DOHH2 (cell line): ENCODE measurements around the gene MYO18B.

Source experiments
- H3F3A ChIP-seq: fragments of 200-600 bp; sonication (generic), shearing (Covaris generic); 2 replicates; pipeline ENCODE4 v1.6.0; 2016; ENCODE audit warnings: antibody characterized with exemption, mild to moderate bottlenecking; ENCODE audit not compliant: control insufficient read depth, insufficient read depth
- H3K27ac ChIP-seq: fragments of 200-600 bp; sonication (generic); 2 replicates; pipeline ENCODE4 v1.5.1; 2014; ENCODE audit warnings: low read depth, mild to moderate bottlenecking, low read length, moderate library complexity
- H3K27me3 ChIP-seq: fragments of 200-600 bp; sonication (generic); 2 replicates; pipeline ENCODE4 v1.6.1; 2014; ENCODE audit warnings: mild to moderate bottlenecking, low read length, mixed read lengths; ENCODE audit not compliant: control insufficient read depth
- H3K36me3 ChIP-seq: fragments of 200-600 bp; sonication (generic); 2 replicates; pipeline ENCODE4 v1.6.1; 2014; ENCODE audit warnings: mild to moderate bottlenecking, low read length, moderate library complexity, mixed read lengths; ENCODE audit not compliant: control insufficient read depth
- H3K4me1 ChIP-seq: fragments of 200-600 bp; sonication (generic); 2 replicates; pipeline ENCODE4 v1.6.1; 2014; ENCODE audit warnings: mild to moderate bottlenecking, low read length, mixed read lengths; ENCODE audit not compliant: control insufficient read depth
- H3K4me2 ChIP-seq: fragments of 200-600 bp; sonication (generic); 2 replicates; pipeline ENCODE4 v1.6.0; 2014; ENCODE audit warnings: mild to moderate bottlenecking, low read length, moderate library complexity
- H3K4me3 ChIP-seq: fragments of 200-600 bp; sonication (generic); 2 replicates; pipeline ENCODE4 v1.5.1; 2014; ENCODE audit warnings: mild to moderate bottlenecking, low read length, mixed read lengths
- H3K79me2 ChIP-seq: fragments of 200-600 bp; sonication (generic); 2 replicates; pipeline ENCODE4 v1.6.1; 2014; ENCODE audit warnings: mild to moderate bottlenecking, low read length, mixed read lengths; ENCODE audit not compliant: control insufficient read depth
- H3K9me2 ChIP-seq: fragments of 200-600 bp; sonication (generic); replicated peaks from 2 replicates; pipeline ENCODE4 v1.6.1; 2014; ENCODE audit warnings: mild to moderate bottlenecking, low read length, mixed read lengths; ENCODE audit not compliant: control insufficient read depth
- H3K9me3 ChIP-seq: fragments of 200-600 bp; sonication (generic); 2 replicates; pipeline ENCODE4 v1.6.1; 2014; ENCODE audit warnings: antibody characterized with exemption, low read length, mixed read lengths; ENCODE audit not compliant: control insufficient read depth, insufficient read depth
- H4K20me1 ChIP-seq: fragments of 200-600 bp; sonication (generic); 2 replicates; pipeline ENCODE4 v1.6.0; 2014; ENCODE audit warnings: low read depth, mild to moderate bottlenecking, antibody characterized with exemption, low read length, moderate library complexity; ENCODE audit not compliant: control insufficient read depth, insufficient read depth
- CTCF ChIP-seq: fragments of 200-600 bp; sonication (generic); IDR thresholded peaks from one replicate; pipeline ENCODE4 v1.5.1; 2014; ENCODE audit warnings: antibody characterized with exemption, mild to moderate bottlenecking, low read depth, low read length; ENCODE audit not compliant: poor library complexity, severe bottlenecking
- EZH2phosphoT487 ChIP-seq: fragments of 200-600 bp; sonication (generic); IDR thresholded peaks from 2 replicates; pipeline ENCODE4 v1.6.1; 2017; ENCODE audit warnings: borderline replicate concordance, mild to moderate bottlenecking, antibody characterized with exemption, low read length, moderate library complexity, mixed read lengths

The MYO18B gene

GRCh38 chr22:25797498-25798290 is 55.7 kb downstream of the MYO18B start:
- Histone ChIP-seq H3K9me2 (no peaks in the 10 kb centered on the region), H3K36me3 (no peaks in the 10 kb centered on the region), H3K27me3 (no peaks in the 10 kb centered on the region), H3K4me3 (no peak overlapping the region), H4K20me1 (no peaks in the 10 kb centered on the region), H3F3A (no peaks in the 10 kb centered on the region), H3K4me2 (no peak overlapping the region), H3K79me2 (no peaks in the 10 kb centered on the region), H3K9me3 (no peaks in the 10 kb centered on the region), H3K27ac (no peak overlapping the region), H3K4me1 (no peaks in the 10 kb centered on the region)
- TF ChIP-seq EZH2phosphoT487 (no peak), CTCF (no peak)

GRCh38 chr22:25800766-25801165 is 58.8 kb downstream of the MYO18B start:
- H3K9me3 ChIP-seq = no peaks in the 10 kb centered on the region
- H3K36me3 ChIP-seq = no peaks in the 10 kb centered on the region
- no peaks in the 10 kb centered on the region for H3K79me2 ChIP-seq
- TF ChIP-seq EZH2phosphoT487 (no peak), CTCF (no peak)
- H3K9me2 ChIP-seq = no peaks in the 10 kb centered on the region
- no peaks in the 10 kb centered on the region for H4K20me1 ChIP-seq
- H3K4me3 ChIP-seq = no peak overlapping the region
- H3K4me1 ChIP-seq = no peaks in the 10 kb centered on the region
- no peak overlapping the region for H3K27ac ChIP-seq
- no peaks in the 10 kb centered on the region for H3K27me3 ChIP-seq
- no peaks in the 10 kb centered on the region for H3F3A ChIP-seq
- H3K4me2 ChIP-seq = no peak overlapping the region

GRCh38 chr22:25802018-25802417 is 60.0 kb downstream of the MYO18B start:
- TF ChIP-seq EZH2phosphoT487 (no peak), CTCF (no peak)
- H3K9me2 ChIP-seq = no peaks in the 10 kb centered on the region
- H3K9me3 ChIP-seq = no peaks in the 10 kb centered on the region
- H3K4me2 ChIP-seq = no peak overlapping the region
- no peak overlapping the region for H3K4me3 ChIP-seq
- H3K27me3 ChIP-seq = no peaks in the 10 kb centered on the region
- H3K36me3 ChIP-seq = no peaks in the 10 kb centered on the region
- no peaks in the 10 kb centered on the region for H3F3A ChIP-seq
- no peaks in the 10 kb centered on the region for H3K79me2 ChIP-seq
- no peaks in the 10 kb centered on the region for H3K4me1 ChIP-seq
- no peak overlapping the region for H3K27ac ChIP-seq
- no peaks in the 10 kb centered on the region for H4K20me1 ChIP-seq
